Thyroid gland (tissue), 4 donors: Measurements from ENCODE around the gene BCL3. TPM values are rescaled to one million over a fixed set of nuclear protein-coding genes. Genes with fewer than 3 reads are reported as not detected.

ENCODE experiments used
- DNase-seq, 2 donors: peaks; one replicate each; pipeline ENCODE4 v3.0.0-alpha.2; 2019
- H3K27ac ChIP-seq, 3 donors: fragments of 200-600 bp; sonication (generic); 1 replicate in 2 of 3; 2 replicates in 1 of 3; pipeline ENCODE4 v1.5.1; 2016 to 2019; ENCODE audit warnings: mild to moderate bottlenecking in 1 of 3, moderate library complexity in 1 of 3
- H3K27me3 ChIP-seq: fragments of 200-600 bp; sonication (generic); one replicate; pipeline ENCODE4 v1.5.1; 2019
- H3K36me3 ChIP-seq, 2 donors: fragments of 200-600 bp; sonication (generic); one replicate each; pipeline ENCODE4 v1.5.1; 2016 to 2019
- H3K4me1 ChIP-seq, 2 donors: fragments of 200-600 bp; sonication (generic); one replicate each; pipeline ENCODE4 v1.5.1; 2017 to 2019
- H3K4me3 ChIP-seq, 3 donors: fragments of 200-600 bp; sonication (generic); replicated peaks in 1 of 3; 1 replicate in 2 of 3; 2 replicates in 1 of 3; pipeline ENCODE4 v1.5.1; 2016; ENCODE audit warnings: mild to moderate bottlenecking in 1 of 3
- H3K9me3 ChIP-seq: fragments of 200-600 bp; sonication (generic); one replicate; pipeline ENCODE4 v1.5.1; 2017
- CTCF ChIP-seq, 6 experiments: fragments of 200-600 bp in 3 of 6; fragments of 450-650 bp in 3 of 6; sonication (generic) in 3 of 6; IDR thresholded peaks; one replicate each; pipeline ENCODE4 v1.5.1; 2016 to 2019; ENCODE audit warnings: antibody characterized with exemption in 6 of 6, mild to moderate bottlenecking in 2 of 6, inconsistent platforms in 1 of 6, moderate library complexity in 1 of 6
- POLR2A ChIP-seq, 2 donors: fragments of 450-650 bp; IDR thresholded peaks; one replicate each; pipeline ENCODE4 v1.6.1; 2017; ENCODE audit warnings: antibody characterized with exemption in 2 of 2, mild to moderate bottlenecking in 2 of 2, moderate library complexity in 1 of 2
- WGBS, 2 donors: methylation state at CpG; one replicate each; pipeline ENCODE4 v1.1.5; 2017; 5-methylcytosine and 5-hydroxymethylcytosine counted together
- intact Hi-C: fragments of 100-400 bp; cut with DNase I; formaldehyde crosslinking; loops from one replicate; pipeline ENCODE4 v1.15.1; 2023
- total RNA-seq, 4 donors: library from RNA; depleted of rRNA; stranded (reverse); fragments of >200 nt; gene quantifications; one replicate each; pipeline ENCODE4 v1.2.3, GENCODE V29; 2016

BCL3 gene
- total RNA-seq, 4 donors from 2014 or later = 12.4 to 56.2 (median 16.8) TPM

DNA sequence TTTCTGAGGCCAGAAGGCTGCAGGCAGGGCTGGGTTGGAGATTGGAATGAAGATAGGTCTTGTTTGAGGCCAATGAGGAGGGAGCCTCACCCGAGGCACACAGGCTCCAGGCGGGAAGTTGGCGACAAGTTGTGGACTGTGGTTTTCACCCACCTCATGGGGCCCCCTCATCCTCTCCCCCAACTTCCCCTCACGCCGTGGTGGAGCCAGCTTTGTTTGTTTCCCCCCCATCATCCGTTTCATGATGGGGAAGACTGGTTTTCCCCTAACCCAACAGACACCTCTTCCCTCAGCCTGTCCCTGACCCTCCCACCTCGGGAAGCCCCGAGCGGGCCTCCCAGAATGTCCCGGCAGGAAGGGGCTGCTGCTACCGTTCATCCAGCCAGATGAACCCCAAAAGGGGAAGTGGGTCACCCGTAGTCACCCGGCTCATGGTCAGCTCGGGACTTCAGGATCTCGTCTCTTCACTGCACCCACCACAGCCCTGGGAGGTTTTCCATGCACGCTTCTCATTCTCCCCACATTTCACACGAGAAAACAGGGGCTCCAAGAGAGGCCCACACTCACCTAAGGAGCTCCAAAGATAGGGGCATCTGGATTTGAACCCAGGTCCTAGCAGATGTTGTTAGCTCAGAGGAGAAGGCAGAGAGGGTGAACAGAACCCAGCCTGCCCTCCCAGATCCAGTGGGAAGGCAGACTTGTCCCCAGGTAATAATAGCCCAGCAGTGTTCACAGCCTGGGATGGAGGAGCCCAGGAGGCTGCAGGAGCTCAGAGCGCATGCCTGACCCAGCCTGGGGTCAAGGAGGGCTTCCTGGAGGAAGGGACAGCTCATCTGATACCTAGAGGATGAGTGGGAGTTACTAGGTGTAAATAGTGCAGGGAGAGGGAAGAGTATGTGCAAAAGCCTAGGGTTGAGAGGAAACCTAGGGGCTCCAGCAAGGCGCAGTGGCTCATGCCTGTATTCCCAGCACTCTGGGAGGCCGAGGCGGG, 26.1 kb upstream of the BCL3 start:
- Histone ChIP-seq H3K9me3 (no peaks in the 10 kb centered on the region), H3K27me3 (no peaks in the 10 kb centered on the region), H3K27ac (no peak overlapping the region), H3K36me3 (no peaks in the 10 kb centered on the region), H3K4me3 (no peak overlapping the region), H3K4me1 (peaks cover 32 to 57% of the 10 kb centered on the region in 2 donors)
- intact Hi-C loops = loop anchor here (5.0 kb wide), 2 partner anchors 35 to 50 kb away; no protein-coding TSS in a partner anchor
- TF ChIP-seq CTCF (IDR thresholded peaks at IDR 0.05) (no peak), POLR2A (IDR thresholded peaks at IDR 0.05) (no peak)
- 57 to 62% methylated on average over 20 to 21 of the region's 21 CpGs for WGBS, 2 donors
- no peak for DNase-seq

- WGBS, 2 donors = 65 to 72% methylated on average over 10 of the region's 10 CpGs
- TF ChIP-seq CTCF (IDR thresholded peaks at IDR 0.05) = no peak
- TF ChIP-seq POLR2A (IDR thresholded peaks at IDR 0.05) = no peak
- Histone ChIP-seq H3K4me1 (peaks cover 23 to 48% of the 10 kb centered on the region in 2 donors), H3K4me3 (no peak overlapping the region), H3K27ac (no peak overlapping the region), H3K36me3 (no peaks in the 10 kb centered on the region), H3K27me3 (no peaks in the 10 kb centered on the region), H3K9me3 (no peaks in the 10 kb centered on the region)
- intact Hi-C loops = loop anchor here (5.0 kb wide), 2 partner anchors 34 to 49 kb away; no protein-coding TSS in a partner anchor
- DNase-seq = no peak
These were observed 25.1 kb upstream of the BCL3 start for GRCh38 chr19:44723299-44723951.

DNA sequence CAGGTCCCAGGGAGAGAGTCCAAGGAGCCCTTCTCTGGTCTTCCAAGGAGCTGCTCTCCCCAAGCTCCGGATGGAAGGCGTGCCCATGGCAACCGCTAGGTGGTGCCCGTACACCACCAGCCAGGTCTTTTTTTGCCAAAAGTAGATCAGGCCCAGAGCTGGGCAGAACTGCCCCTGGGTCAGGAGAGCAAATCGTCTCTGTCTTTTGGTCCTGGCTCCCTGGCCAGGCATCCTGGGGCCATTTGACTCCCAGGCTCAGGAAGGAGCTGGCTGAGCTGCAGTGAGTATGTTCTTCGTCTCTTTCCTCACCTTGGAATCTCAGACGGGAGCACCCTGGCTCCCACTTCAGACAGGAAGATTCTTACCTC, 24.6 kb upstream of the BCL3 start:
- DNase-seq = peak; percentile 81 to 83
- intact Hi-C loops = loop anchor here (5.0 kb wide), 2 partner anchors 33 to 48 kb away; no protein-coding TSS in a partner anchor
- H3K9me3 ChIP-seq = no peaks in the 10 kb centered on the region
- no peaks in the 10 kb centered on the region for H3K27me3 ChIP-seq
- no peaks in the 10 kb centered on the region for H3K36me3 ChIP-seq
- 20 to 31% methylated on average over 5 to 7 of the region's 7 CpGs for WGBS, 2 donors
- no peak for TF ChIP-seq POLR2A (IDR thresholded peaks at IDR 0.05)
- peak; percentile 87 to 98 (median 97) for TF ChIP-seq CTCF (IDR thresholded peaks at IDR 0.05)
- peak overlapping the region in 1 of 3 donors; percentile 58 for H3K27ac ChIP-seq
- H3K4me3 ChIP-seq = no peak overlapping the region
- peaks cover 18 to 43% of the 10 kb centered on the region in 2 donors for H3K4me1 ChIP-seq

GRCh38 chr19:44725251-44725650, 23.3 kb upstream of the BCL3 start:
- intact Hi-C loops = no loop called here
- TF ChIP-seq CTCF (IDR thresholded peaks at IDR 0.05) (no peak), POLR2A (IDR thresholded peaks at IDR 0.05) (no peak)
- peak in 1 of 2 donors; percentile 18 for DNase-seq

More at GRCh38 chr19:44725251-44725650, 23.3 kb upstream of the BCL3 start:
- no peaks in the 10 kb centered on the region for H3K9me3 ChIP-seq
- no peak overlapping the region for H3K4me3 ChIP-seq
- H3K4me1 ChIP-seq = peaks cover 12 to 35% of the 10 kb centered on the region in 2 donors
- 7 to 41% methylated on average over 8 to 18 of the region's 18 CpGs for WGBS, 2 donors
- no peaks in the 10 kb centered on the region for H3K27me3 ChIP-seq
- peak overlapping the region in 1 of 3 donors; percentile 28 for H3K27ac ChIP-seq
- no peaks in the 10 kb centered on the region for H3K36me3 ChIP-seq
